Epidermal melanocyte (primary cell): Measurements from ENCODE around the gene FOXL2NB.

Experiments used
- DNase-seq: peaks from one replicate; pipeline ENCODE4 v3.0.0; 2011; ENCODE audit warnings: low spot score; ENCODE audit not compliant: insufficient read length

Gene FOXL2NB

DNA sequence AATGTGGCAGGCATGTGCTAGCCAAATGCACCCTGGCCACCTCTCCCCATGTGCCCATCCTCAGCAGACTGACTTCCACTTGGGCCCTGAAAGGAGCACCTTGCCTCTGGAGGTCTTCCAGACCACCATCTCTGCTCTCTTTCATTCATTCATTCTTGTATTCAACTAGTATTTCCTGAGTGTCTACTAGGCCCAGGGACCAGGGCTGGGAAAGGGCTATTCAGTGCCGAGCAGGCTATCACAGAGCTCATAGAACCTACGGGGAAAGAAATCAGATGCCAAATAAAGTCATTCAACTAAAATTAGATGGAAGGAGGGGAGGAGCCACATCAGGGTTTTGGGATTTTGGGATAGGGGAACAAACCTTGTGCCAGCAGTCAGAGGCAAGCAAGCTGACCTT lies 40.2 kb downstream of the FOXL2NB start:
- DNase-seq: no peak

- no peak for DNase-seq
These were observed 48.7 kb downstream of the FOXL2NB start for GRCh38 chr3:138995706-138996105.
